ENCODE measurements around the gene ME3.

Gene ME3

GRCh38 chr11:86673872-86674750, 1.7 kb upstream of the ME3 start:
- Histone ChIP-seq H3K36me3 (ENCODE audit: control insufficient read depth, insufficient read depth, low read length) (no peaks in the 10 kb centered on the region), H3K27me3 (ENCODE audit: control insufficient read depth, insufficient read depth, low read length) (peaks cover 43% of the 10 kb centered on the region), H3K4me1 (ENCODE audit: control insufficient read depth, insufficient read depth, low read length) (peaks cover 3% of the 10 kb centered on the region), H3K9ac (ENCODE audit: low read depth, low read length) (no peak overlapping the region), H3K9me3 (ENCODE audit: control insufficient read depth, insufficient read depth, low read length) (no peaks in the 10 kb centered on the region), H3K4me3 (ENCODE audit: low read depth, low read length) (no peak overlapping the region)

- H3K36me3 ChIP-seq (ENCODE audit: control insufficient read depth, insufficient read depth, low read length): no peaks in the 10 kb centered on the region
- no peak overlapping the region for H3K9ac ChIP-seq (ENCODE audit: low read depth, low read length)
Observed at GRCh38 chr11:86673055-86673843, 833 bp upstream of the ME3 start.

GRCh38 chr11:86671531-86672006, 847 bp downstream of the ME3 start:
- H3K4me1 ChIP-seq (ENCODE audit: control insufficient read depth, insufficient read depth, low read length): no peaks in the 10 kb centered on the region
- H3K9me3 ChIP-seq (ENCODE audit: control insufficient read depth, insufficient read depth, low read length): no peaks in the 10 kb centered on the region
- H3K9ac ChIP-seq (ENCODE audit: low read depth, low read length): peak overlapping the region; percentile 29
- peaks cover 43% of the 10 kb centered on the region for H3K27me3 ChIP-seq (ENCODE audit: control insufficient read depth, insufficient read depth, low read length)
- peak overlapping the region; percentile 55 for H3K4me3 ChIP-seq (ENCODE audit: low read depth, low read length)
- no peaks in the 10 kb centered on the region for H3K36me3 ChIP-seq (ENCODE audit: control insufficient read depth, insufficient read depth, low read length)

More at GRCh38 chr11:86673055-86673843, 833 bp upstream of the ME3 start:
- Histone ChIP-seq H3K4me3 (ENCODE audit: low read depth, low read length) (no peak overlapping the region), H3K9me3 (ENCODE audit: control insufficient read depth, insufficient read depth, low read length) (no peaks in the 10 kb centered on the region), H3K4me1 (ENCODE audit: control insufficient read depth, insufficient read depth, low read length) (no peaks in the 10 kb centered on the region), H3K27me3 (ENCODE audit: control insufficient read depth, insufficient read depth, low read length) (peaks cover 43% of the 10 kb centered on the region)

- Histone ChIP-seq H3K27me3 (ENCODE audit: control insufficient read depth, insufficient read depth, low read length) (peaks cover 43% of the 10 kb centered on the region), H3K4me1 (ENCODE audit: control insufficient read depth, insufficient read depth, low read length) (peaks cover 2% of the 10 kb centered on the region), H3K9me3 (ENCODE audit: control insufficient read depth, insufficient read depth, low read length) (no peaks in the 10 kb centered on the region), H3K36me3 (ENCODE audit: control insufficient read depth, insufficient read depth, low read length) (no peaks in the 10 kb centered on the region), H3K9ac (ENCODE audit: low read depth, low read length) (no peak overlapping the region), H3K4me3 (ENCODE audit: low read depth, low read length) (peak overlapping the region; percentile 55)
Observed at GRCh38 chr11:86670911-86671310, 1.5 kb downstream of the ME3 start.

GRCh38 chr11:86670181-86670580, 2.2 kb downstream of the ME3 start:
- Histone ChIP-seq H3K9me3 (ENCODE audit: control insufficient read depth, insufficient read depth, low read length) (no peaks in the 10 kb centered on the region), H3K36me3 (ENCODE audit: control insufficient read depth, insufficient read depth, low read length) (no peaks in the 10 kb centered on the region), H3K4me3 (ENCODE audit: low read depth, low read length) (no peak overlapping the region), H3K4me1 (ENCODE audit: control insufficient read depth, insufficient read depth, low read length) (peaks cover 2% of the 10 kb centered on the region), H3K27me3 (ENCODE audit: control insufficient read depth, insufficient read depth, low read length) (peaks cover 43% of the 10 kb centered on the region), H3K9ac (ENCODE audit: low read depth, low read length) (no peak overlapping the region)

- no peak overlapping the region for H3K4me3 ChIP-seq (ENCODE audit: low read depth, low read length)
- no peaks in the 10 kb centered on the region for H3K9me3 ChIP-seq (ENCODE audit: control insufficient read depth, insufficient read depth, low read length)
- no peaks in the 10 kb centered on the region for H3K36me3 ChIP-seq (ENCODE audit: control insufficient read depth, insufficient read depth, low read length)
- H3K9ac ChIP-seq (ENCODE audit: low read depth, low read length): no peak overlapping the region
- peaks cover 2% of the 10 kb centered on the region for H3K4me1 ChIP-seq (ENCODE audit: control insufficient read depth, insufficient read depth, low read length)
- peaks cover 38% of the 10 kb centered on the region for H3K27me3 ChIP-seq (ENCODE audit: control insufficient read depth, insufficient read depth, low read length)
Observed at GRCh38 chr11:86669424-86669823, 3.0 kb downstream of the ME3 start.

GRCh38 chr11:86668929-86669328, 3.5 kb downstream of the ME3 start:
- Histone ChIP-seq H3K9me3 (ENCODE audit: control insufficient read depth, insufficient read depth, low read length) (no peaks in the 10 kb centered on the region), H3K27me3 (ENCODE audit: control insufficient read depth, insufficient read depth, low read length) (peaks cover 36% of the 10 kb centered on the region), H3K36me3 (ENCODE audit: control insufficient read depth, insufficient read depth, low read length) (no peaks in the 10 kb centered on the region)

GRCh38 chr11:86666193-86666592, 6.2 kb downstream of the ME3 start:
- no peak overlapping the region for H3K4me3 ChIP-seq (ENCODE audit: low read depth, low read length)
- peaks cover 2% of the 10 kb centered on the region for H3K4me1 ChIP-seq (ENCODE audit: control insufficient read depth, insufficient read depth, low read length)
- H3K27me3 ChIP-seq (ENCODE audit: control insufficient read depth, insufficient read depth, low read length): peaks cover 15% of the 10 kb centered on the region
- no peaks in the 10 kb centered on the region for H3K36me3 ChIP-seq (ENCODE audit: control insufficient read depth, insufficient read depth, low read length)
- H3K9me3 ChIP-seq (ENCODE audit: control insufficient read depth, insufficient read depth, low read length): no peaks in the 10 kb centered on the region
- H3K9ac ChIP-seq (ENCODE audit: low read depth, low read length): no peak overlapping the region

More at GRCh38 chr11:86668929-86669328, 3.5 kb downstream of the ME3 start:
- Histone ChIP-seq H3K9ac (ENCODE audit: low read depth, low read length) (no peak overlapping the region), H3K4me1 (ENCODE audit: control insufficient read depth, insufficient read depth, low read length) (peaks cover 2% of the 10 kb centered on the region), H3K4me3 (ENCODE audit: low read depth, low read length) (no peak overlapping the region)

GRCh38 chr11:86664930-86665329, 7.5 kb downstream of the ME3 start:
- Histone ChIP-seq H3K4me1 (ENCODE audit: control insufficient read depth, insufficient read depth, low read length) (peaks cover 2% of the 10 kb centered on the region), H3K9me3 (ENCODE audit: control insufficient read depth, insufficient read depth, low read length) (no peaks in the 10 kb centered on the region)

GRCh38 chr11:86663761-86664160, 8.7 kb downstream of the ME3 start:
- H3K27me3 ChIP-seq (ENCODE audit: control insufficient read depth, insufficient read depth, low read length): no peaks in the 10 kb centered on the region
- H3K36me3 ChIP-seq (ENCODE audit: control insufficient read depth, insufficient read depth, low read length): no peaks in the 10 kb centered on the region

More at GRCh38 chr11:86664930-86665329, 7.5 kb downstream of the ME3 start:
- H3K9ac ChIP-seq (ENCODE audit: low read depth, low read length): no peak overlapping the region
- H3K4me3 ChIP-seq (ENCODE audit: low read depth, low read length): no peak overlapping the region
- H3K27me3 ChIP-seq (ENCODE audit: control insufficient read depth, insufficient read depth, low read length): peaks cover 2% of the 10 kb centered on the region
- no peaks in the 10 kb centered on the region for H3K36me3 ChIP-seq (ENCODE audit: control insufficient read depth, insufficient read depth, low read length)

GRCh38 chr11:86663291-86663690, 9.1 kb downstream of the ME3 start:
- Histone ChIP-seq H3K36me3 (ENCODE audit: control insufficient read depth, insufficient read depth, low read length) (no peaks in the 10 kb centered on the region), H3K9ac (ENCODE audit: low read depth, low read length) (no peak overlapping the region), H3K4me3 (ENCODE audit: low read depth, low read length) (no peak overlapping the region), H3K4me1 (ENCODE audit: control insufficient read depth, insufficient read depth, low read length) (peaks cover 2% of the 10 kb centered on the region), H3K27me3 (ENCODE audit: control insufficient read depth, insufficient read depth, low read length) (no peaks in the 10 kb centered on the region), H3K9me3 (ENCODE audit: control insufficient read depth, insufficient read depth, low read length) (no peaks in the 10 kb centered on the region)

More at GRCh38 chr11:86663761-86664160, 8.7 kb downstream of the ME3 start:
- Histone ChIP-seq H3K9ac (ENCODE audit: low read depth, low read length) (no peak overlapping the region), H3K4me3 (ENCODE audit: low read depth, low read length) (no peak overlapping the region), H3K4me1 (ENCODE audit: control insufficient read depth, insufficient read depth, low read length) (peaks cover 2% of the 10 kb centered on the region), H3K9me3 (ENCODE audit: control insufficient read depth, insufficient read depth, low read length) (no peaks in the 10 kb centered on the region)

Measured in iPS-15b (cell line).